H1 (cell line): ENCODE data around the gene ISL2. TPM values are rescaled to one million over a fixed set of nuclear protein-coding genes. Genes with fewer than 3 reads are reported as not detected.

ENCODE experiments used
- CHD7 ChIP-seq: fragments of 300-600 bp; sonication (generic); IDR thresholded peaks from 2 replicates; pipeline ENCODE4 v1.7.1; 2012; ENCODE audit warnings: low read length, moderate library complexity, mild to moderate bottlenecking, inconsistent platforms; ENCODE audit not compliant: insufficient replicate concordance
- HDAC2 ChIP-seq, 2 experiments: fragments of 300-600 bp in 1 of 2; sonication (generic) in 1 of 2; IDR thresholded peaks; 2 replicates each; pipeline ENCODE4 v1.6.1; 2011 to 2012; ENCODE audit warnings: low read depth in 2 of 2, low read length in 2 of 2, mild to moderate bottlenecking in 2 of 2, moderate library complexity in 2 of 2, borderline replicate concordance in 1 of 2, inconsistent platforms in 1 of 2
- JUN ChIP-seq: IDR thresholded peaks from 2 replicates; pipeline ENCODE4 v1.6.1; 2011; ENCODE audit warnings: low read depth, mild to moderate bottlenecking, improper control_type of control experiment, low read length
- NANOG ChIP-seq: IDR thresholded peaks from 2 replicates; pipeline ENCODE4 v1.6.1; 2011; ENCODE audit warnings: low read length, low read depth, mild to moderate bottlenecking, inconsistent platforms; ENCODE audit not compliant: insufficient read depth, poor library complexity, severe bottlenecking
- RBBP5 ChIP-seq: IDR thresholded peaks from 2 replicates; pipeline ENCODE4 v1.7.1; 2012; ENCODE audit warnings: low read depth, mild to moderate bottlenecking, inconsistent platforms, low read length, moderate library complexity, borderline replicate concordance
- SIN3A ChIP-seq, 2 experiments: IDR thresholded peaks in 1 of 2; conservative IDR thresholded peaks in 1 of 2; 2 replicates each; pipeline ENCODE4 v1.6.1; 2011 to 2012; ENCODE audit warnings: low read length in 2 of 2, improper control_type of control experiment in 1 of 2, low read depth in 1 of 2, mild to moderate bottlenecking in 1 of 2
- SP4 ChIP-seq: IDR thresholded peaks from 2 replicates; pipeline ENCODE4 v1.6.1; 2012; ENCODE audit warnings: low read length, inconsistent platforms
- TCF12 ChIP-seq: IDR thresholded peaks from 2 replicates; pipeline ENCODE4 v1.6.1; 2011; ENCODE audit warnings: low read depth, mild to moderate bottlenecking, low read length
- polyA plus RNA-seq, 7 experiments: library from polyadenylated mRNA; depleted of rRNA in 3 of 7; stranded (reverse) in 5 of 7; unstranded in 2 of 7; fragments of >200 nt in 5 of 7; fragments of 200-250 nt in 2 of 7; gene quantifications; 1 replicate in 5 of 7; 2 replicates in 1 of 7; 4 replicates in 1 of 7; pipeline versions ENCODE4 v1.2.1 to v1.2.3, GENCODE V29; 2011 to 2013; ENCODE audit warnings: missing spikeins in 2 of 7, mixed read lengths in 2 of 7
- total RNA-seq: library from RNA; stranded (reverse); fragmentation: NEBNext Ultra II Directional; extraction: Animal tissue kit (Norgen Biotek cat#: 25700); gene quantifications from 2 replicates; pipeline ENCODE4 v1.2.1, GENCODE V29; 2021

Gene ISL2
- total and polyA plus RNA-seq, 2 of the 8 experiments (the other 6 are each of a cell fraction or from before 2014, with no cell fraction given): 0.32 to 0.99 TPM

- TF ChIP-seq CHD7: no peak
- no peak for TF ChIP-seq SP4
- no peak for TF ChIP-seq NANOG
- no peak for TF ChIP-seq JUN
- TF ChIP-seq HDAC2 (IDR thresholded peaks at IDR 0.05; ENCODE audit: borderline replicate concordance in 1 of 2, low read depth in 2 of 2, low read length in 2 of 2): no peak
- no peak for TF ChIP-seq SIN3A (conservative IDR thresholded peaks at IDR 0.05 in 1 of 2, IDR thresholded peaks at IDR 0.05 in 1 of 2; ENCODE audit: low read depth in 1 of 2, low read length in 2 of 2)
- no peak for TF ChIP-seq RBBP5
- TF ChIP-seq TCF12: no peak
Measured at GRCh38 chr15:76296849-76297248, 39.7 kb upstream of the ISL2 start (continued).
